Liver (tissue), 3 donors: ENCODE results near the gene TAP1.

Source experiments
- ATF3 ChIP-seq: IDR thresholded peaks from 2 replicates; pipeline ENCODE4 v1.6.1; 2016; ENCODE audit warnings: antibody characterized with exemption
- CTCF ChIP-seq: fragments of 150-350 bp; IDR thresholded peaks from 2 replicates; pipeline ENCODE4 v1.5.1; 2017; ENCODE audit warnings: improper control_type of control experiment, low read depth, low read length; ENCODE audit not compliant: missing input control
- FOXA2 ChIP-seq: IDR thresholded peaks from 2 replicates; pipeline ENCODE4 v1.6.1; 2016; ENCODE audit warnings: antibody characterized with exemption
- RAD21 ChIP-seq, 2 donors: IDR thresholded peaks; 2 replicates each; pipeline ENCODE4 v1.6.1; 2016; ENCODE audit warnings: antibody characterized with exemption in 2 of 2, mild to moderate bottlenecking in 2 of 2
- RXRA ChIP-seq, 2 donors: IDR thresholded peaks; 2 replicates each; pipeline ENCODE4 v1.6.1; 2017 to 2018; ENCODE audit warnings: antibody characterized with exemption in 2 of 2, mild to moderate bottlenecking in 1 of 2
- SP1 ChIP-seq: IDR thresholded peaks from 2 replicates; pipeline ENCODE4 v1.6.1; 2018; ENCODE audit warnings: antibody characterized with exemption, mild to moderate bottlenecking
- TF ChIP-seq, protein P1 (sequence below): IDR thresholded peaks from 2 replicates; pipeline ENCODE4 v1.6.1; 2016; ENCODE audit warnings: antibody characterized with exemption
- donor health status: healthy.
- donor health status: healthy.

GRCh38 chr6:32839356-32839755 lies 14.1 kb downstream of the TAP1 start:
- TF ChIP-seq CTCF (no peak), FOXA2 (no peak), RXRA (IDR thresholded peaks at IDR 0.05) (no peak), RAD21 (IDR thresholded peaks at IDR 0.05) (no peak), ATF3 (no peak), SP1 (no peak)
- TF ChIP-seq, protein P1, sequence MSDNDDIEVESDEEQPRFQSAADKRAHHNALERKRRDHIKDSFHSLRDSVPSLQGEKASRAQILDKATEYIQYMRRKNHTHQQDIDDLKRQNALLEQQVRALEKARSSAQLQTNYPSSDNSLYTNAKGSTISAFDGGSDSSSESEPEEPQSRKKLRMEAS, result no peak
